ENCODE results near the gene GTF3C2. TPM values are rescaled to one million over a fixed set of nuclear protein-coding genes. Genes with fewer than 3 reads are reported as not detected.

The GTF3C2 gene
- total RNA-seq, 2 donors from 2014 or later: 48.4 to 60.0 TPM

GRCh38 chr2:27315122-27315521, 41.4 kb downstream of the GTF3C2 start:
- intact Hi-C loops (cut with DNase I): no loop called here
- Histone ChIP-seq H3K4me3 (no peak overlapping the region), H3K9ac (ENCODE audit: low read depth in 2 of 2, low read length in 2 of 2) (no peak overlapping the region), H3K27ac (no peak overlapping the region), H3K27me3 (no peaks in the 10 kb centered on the region), H3K4me1 (no peaks in the 10 kb centered on the region), H3K9me3 (no peaks in the 10 kb centered on the region), H3K36me3 (no peaks in the 10 kb centered on the region)
- TF ChIP-seq CTCF (IDR thresholded peaks at IDR 0.05): no peak
- DNase-seq: no peak

DNA sequence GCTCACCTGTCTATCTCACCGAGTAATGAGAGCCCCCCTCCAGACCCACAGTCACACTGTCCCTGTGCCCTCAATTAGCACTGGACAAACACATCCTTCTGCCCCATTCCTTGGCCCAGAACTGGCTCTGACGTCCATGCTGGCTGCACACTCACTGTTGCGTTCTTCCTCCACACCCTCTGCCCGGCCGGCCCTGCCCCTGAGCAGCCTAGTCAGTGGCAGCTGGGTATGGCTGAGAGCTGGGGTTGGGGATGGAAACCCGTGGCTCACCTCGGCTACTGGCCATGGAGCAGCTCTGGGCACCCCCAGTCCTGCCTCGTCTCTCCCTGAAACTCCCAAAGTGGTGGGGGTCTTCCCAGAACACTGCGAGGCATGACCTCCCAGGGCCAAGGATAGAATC, 41.9 kb downstream of the GTF3C2 start:
- no peak for DNase-seq
- Histone ChIP-seq H3K27ac (no peak overlapping the region), H3K36me3 (no peaks in the 10 kb centered on the region), H3K4me1 (no peaks in the 10 kb centered on the region), H3K27me3 (no peaks in the 10 kb centered on the region), H3K9me3 (no peaks in the 10 kb centered on the region), H3K4me3 (no peak overlapping the region), H3K9ac (ENCODE audit: low read depth in 2 of 2, low read length in 2 of 2) (no peak overlapping the region)
- intact Hi-C loops (cut with DNase I): no loop called here
- no peak for TF ChIP-seq CTCF (IDR thresholded peaks at IDR 0.05)

DNA sequence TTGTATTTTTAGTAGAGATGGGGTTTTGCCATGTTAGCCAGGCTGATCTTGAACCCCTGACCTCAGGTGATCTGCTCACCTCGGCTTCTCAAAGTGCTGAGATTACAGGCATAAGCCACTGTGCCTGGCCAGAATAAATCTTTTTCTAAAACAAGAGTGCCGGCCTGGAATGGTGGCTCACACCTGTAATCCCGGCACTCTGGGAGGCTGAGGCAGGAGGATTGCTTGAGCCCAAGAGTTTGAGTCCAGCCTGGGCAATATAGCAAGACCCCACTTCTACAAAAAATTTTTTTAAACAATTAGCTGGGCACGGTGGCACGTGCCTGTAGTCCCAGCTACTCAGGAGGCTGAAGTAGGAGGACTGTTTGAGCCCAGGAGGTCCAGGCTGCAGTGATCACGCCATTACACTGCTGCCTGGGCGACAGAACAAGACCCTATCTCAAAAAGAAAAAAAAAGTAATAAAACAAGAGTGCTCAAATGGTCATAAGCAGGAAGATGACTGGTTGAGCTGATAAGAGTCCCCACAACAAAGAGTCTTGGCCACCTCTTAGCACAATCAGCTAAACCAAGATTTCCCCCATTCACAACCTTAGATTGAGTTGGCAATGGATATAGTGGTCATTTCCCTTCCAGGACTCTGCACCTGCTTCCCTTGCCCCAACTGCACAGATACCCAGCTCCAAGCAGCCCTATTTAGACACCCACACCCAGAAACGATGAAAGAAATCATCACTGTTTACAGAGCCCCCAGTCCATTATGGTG, 42.5 kb downstream of the GTF3C2 start:
- intact Hi-C loops (cut with DNase I): no loop called here
- Histone ChIP-seq H3K27me3 (no peaks in the 10 kb centered on the region), H3K36me3 (no peaks in the 10 kb centered on the region), H3K4me3 (no peak overlapping the region), H3K9me3 (no peaks in the 10 kb centered on the region), H3K9ac (ENCODE audit: low read depth in 2 of 2, low read length in 2 of 2) (no peak overlapping the region), H3K27ac (no peak overlapping the region), H3K4me1 (no peaks in the 10 kb centered on the region)
- TF ChIP-seq CTCF (IDR thresholded peaks at IDR 0.05): no peak
- DNase-seq: no peak

GRCh38 chr2:27312152-27312551, 44.4 kb downstream of the GTF3C2 start:
- DNase-seq: no peak
- Histone ChIP-seq H3K36me3 (no peaks in the 10 kb centered on the region), H3K9ac (ENCODE audit: low read depth in 2 of 2, low read length in 2 of 2) (no peak overlapping the region), H3K27me3 (peaks cover 18% of the 10 kb centered on the region), H3K9me3 (no peaks in the 10 kb centered on the region), H3K27ac (no peak overlapping the region), H3K4me1 (no peaks in the 10 kb centered on the region), H3K4me3 (no peak overlapping the region)
- TF ChIP-seq CTCF (IDR thresholded peaks at IDR 0.05): no peak
- intact Hi-C loops (cut with DNase I): no loop called here

DNA sequence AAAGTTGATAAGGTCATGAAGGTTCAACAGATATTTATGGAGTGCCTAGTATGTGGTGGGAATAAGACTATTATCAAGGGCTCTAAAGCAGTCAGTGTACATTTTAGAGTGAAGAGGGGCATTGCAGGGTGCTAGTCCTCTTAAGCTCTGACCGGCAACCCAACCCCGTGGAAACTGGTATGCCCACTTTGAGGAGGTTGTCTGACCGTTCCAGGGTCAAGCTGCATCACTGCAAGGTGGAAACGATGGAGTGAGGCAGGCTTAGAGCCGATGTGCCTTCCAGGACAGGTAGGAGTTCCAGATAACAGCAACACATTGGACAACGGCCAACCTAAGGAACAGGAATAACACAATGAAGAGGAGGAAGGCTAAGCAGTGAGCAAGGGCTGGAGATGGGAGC, 46.9 kb downstream of the GTF3C2 start:
- H3K9ac ChIP-seq (ENCODE audit: low read depth in 2 of 2, low read length in 2 of 2): no peak overlapping the region
- H3K9me3 ChIP-seq: no peaks in the 10 kb centered on the region
- no peak for DNase-seq
- no peaks in the 10 kb centered on the region for H3K36me3 ChIP-seq
- H3K4me1 ChIP-seq: peaks cover 7% of the 10 kb centered on the region
- H3K27me3 ChIP-seq: peaks cover 37% of the 10 kb centered on the region
- intact Hi-C loops (cut with DNase I): no loop called here
- TF ChIP-seq CTCF (IDR thresholded peaks at IDR 0.05): no peak
- H3K4me3 ChIP-seq: no peak overlapping the region
- H3K27ac ChIP-seq: no peak overlapping the region

Data from colonic mucosa (tissue), 4 donors.